ENCODE data around the gene SLC46A3. TPM values are rescaled to one million over a fixed set of nuclear protein-coding genes. Genes with fewer than 3 reads are reported as not detected.
"Not testable (repeated sequence)": the region's sequence is repeated elsewhere in the genome, so short reads cannot be mapped to it uniquely, and the experiment has no call there.

SLC46A3 gene
- polyA plus RNA-seq, 1 experiment, result 5.9 TPM

DNA sequence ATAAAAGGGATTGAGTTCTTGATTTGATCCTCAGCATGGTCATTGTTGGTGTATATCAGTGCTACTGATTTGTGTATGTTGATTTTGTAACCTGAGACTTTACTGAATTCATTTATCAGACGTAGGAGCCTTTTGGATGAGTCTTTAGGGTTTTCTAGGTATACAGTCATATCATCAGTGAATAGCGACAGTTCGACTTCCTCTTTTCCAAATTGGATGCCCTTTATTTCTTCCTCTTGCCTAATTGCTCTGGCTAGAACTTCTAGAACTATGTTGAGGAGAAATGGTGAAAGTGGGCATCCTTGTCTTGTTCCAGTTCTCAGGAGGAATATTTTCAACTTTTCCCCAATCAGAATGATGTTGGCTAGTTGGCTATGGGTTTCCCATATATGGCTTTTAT, 32.9 kb downstream of the SLC46A3 start:
- no peak for TF ChIP-seq CTCF (IDR thresholded peaks at IDR 0.05; ENCODE audit: insufficient read depth, low read depth, low read length)
- no peaks in the 10 kb centered on the region for H3K27me3 ChIP-seq (ENCODE audit: control insufficient read depth, insufficient read depth, low read length)
- no peak for DNase-seq (ENCODE audit: low read depth)
- ChIA-PET POLR2A (no interaction called here), CTCF (interaction anchor here (1.6 kb wide), 1 partner anchor 111 kb away, joined by 6 read pairs; no protein-coding TSS in a partner anchor)
- no peaks in the 10 kb centered on the region for H3K36me3 ChIP-seq (ENCODE audit: control insufficient read depth, insufficient read depth, low read length)
- no peak overlapping the region for H3K4me3 ChIP-seq (ENCODE audit: low read depth, low read length)

DNA sequence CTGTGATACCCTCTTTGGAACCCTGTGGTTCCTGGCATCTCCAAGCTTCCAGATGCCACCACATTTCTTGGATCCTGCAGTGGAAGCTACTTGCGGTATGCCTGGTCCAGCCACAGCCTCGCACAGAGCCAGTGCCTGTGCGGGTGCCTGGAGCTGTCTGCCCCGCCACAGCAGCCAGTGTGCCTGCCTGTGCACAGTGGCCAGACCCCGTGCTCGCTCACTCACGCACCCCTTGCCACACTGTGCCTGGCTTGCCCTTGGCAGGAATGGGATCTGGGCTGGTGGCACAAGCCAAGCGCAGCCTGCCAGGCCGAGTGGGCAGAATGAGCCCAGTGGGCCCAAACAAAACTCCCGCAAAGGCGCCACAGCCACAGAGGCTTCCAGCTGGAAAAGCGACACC, 33.7 kb downstream of the SLC46A3 start:
- Histone ChIP-seq H3K36me3 (ENCODE audit: control insufficient read depth, insufficient read depth, low read length) (no peaks in the 10 kb centered on the region), H3K27me3 (ENCODE audit: control insufficient read depth, insufficient read depth, low read length) (no peaks in the 10 kb centered on the region), H3K4me3 (ENCODE audit: low read depth, low read length) (no peak overlapping the region)
- no peak for DNase-seq (ENCODE audit: low read depth)
- ChIA-PET CTCF (interaction anchor here (1.1 to 1.6 kb wide), 3 partner anchors 9 to 112 kb away, joined by 3 to 7 read pairs (median 6); no protein-coding TSS in a partner anchor), POLR2A (no interaction called here)
- no peak for TF ChIP-seq CTCF (IDR thresholded peaks at IDR 0.05; ENCODE audit: insufficient read depth, low read depth, low read length)

GRCh38 chr13:28684257-28684656, 34.5 kb downstream of the SLC46A3 start:
- ChIA-PET POLR2A (no interaction called here), CTCF (interaction anchor here (1.1 to 1.6 kb wide), 3 partner anchors 9 to 112 kb away, joined by 3 to 7 read pairs (median 6); no protein-coding TSS in a partner anchor)
- Histone ChIP-seq H3K4me3 (ENCODE audit: low read depth, low read length) (no peak overlapping the region), H3K36me3 (ENCODE audit: control insufficient read depth, insufficient read depth, low read length) (no peaks in the 10 kb centered on the region), H3K27me3 (ENCODE audit: control insufficient read depth, insufficient read depth, low read length) (no peaks in the 10 kb centered on the region)
- TF ChIP-seq CTCF (IDR thresholded peaks at IDR 0.05; ENCODE audit: insufficient read depth, low read depth, low read length), result no peak
- DNase-seq (ENCODE audit: low read depth), result no peak

- CTCF ChIA-PET, result interaction anchor here (2.4 kb wide), 1 partner anchor 114 kb away, joined by 13 read pairs; no protein-coding TSS in a partner anchor
- POLR2A ChIA-PET; H3K36me3 ChIP-seq (ENCODE audit: control insufficient read depth, insufficient read depth, low read length); H3K27me3 ChIP-seq (ENCODE audit: control insufficient read depth, insufficient read depth, low read length); DNase-seq (ENCODE audit: low read depth); H3K4me3 ChIP-seq (ENCODE audit: low read depth, low read length): not testable (repeated sequence)
Measured at GRCh38 chr13:28683169-28683568, 35.6 kb downstream of the SLC46A3 start.

DNA sequence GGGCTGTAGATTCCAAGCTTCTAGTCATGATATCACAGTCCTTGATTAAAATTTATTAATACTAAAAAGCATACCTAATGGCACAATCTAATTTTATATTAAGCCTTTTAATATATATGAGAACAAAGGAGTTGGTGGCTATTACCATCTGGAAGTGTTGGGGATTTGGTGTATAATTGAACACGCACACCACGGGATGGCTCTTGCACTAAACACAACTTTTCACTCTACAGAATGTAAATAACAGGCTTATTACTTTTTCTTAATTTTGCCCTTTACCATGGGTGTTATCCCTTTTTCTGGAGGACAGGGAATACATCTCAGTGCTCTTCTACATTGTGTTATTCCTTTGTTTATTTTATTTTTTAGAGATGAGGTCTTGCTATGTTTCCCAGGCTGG, 38.2 kb downstream of the SLC46A3 start:
- ChIA-PET CTCF (interaction anchor here (0.8 to 10.4 kb wide), 11 partner anchors 9 to 130 kb away, joined by 3 to 102 read pairs (median 3); no protein-coding TSS in a partner anchor), POLR2A (no interaction called here)
- Histone ChIP-seq H3K36me3 (ENCODE audit: control insufficient read depth, insufficient read depth, low read length) (no peaks in the 10 kb centered on the region; the same call in 1 of the 2 replicates), H3K27me3 (ENCODE audit: control insufficient read depth, insufficient read depth, low read length) (no peaks in the 10 kb centered on the region), H3K4me3 (ENCODE audit: low read depth, low read length) (no peak overlapping the region)
- DNase-seq (ENCODE audit: low read depth), result no peak
- TF ChIP-seq CTCF (IDR thresholded peaks at IDR 0.05; ENCODE audit: insufficient read depth, low read depth, low read length), result no peak

DNA sequence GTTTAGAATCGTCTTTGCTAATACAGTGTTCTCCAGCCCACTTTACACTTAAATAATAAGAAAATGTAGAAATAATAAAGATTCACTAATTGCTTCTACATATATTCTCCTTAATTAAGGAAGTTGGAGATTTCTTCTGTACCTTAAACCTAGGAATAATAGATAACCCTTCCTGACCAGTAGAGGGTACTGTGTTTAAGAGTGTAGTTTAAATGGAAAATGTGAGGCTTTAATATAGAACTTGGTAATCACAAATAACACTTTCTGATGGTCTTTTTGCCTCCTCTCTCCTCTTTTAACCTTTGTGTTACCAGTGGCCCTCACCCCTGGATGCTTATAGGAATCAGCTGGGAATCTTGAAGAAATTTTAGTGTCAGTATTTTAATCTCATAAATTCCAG, 39.1 kb downstream of the SLC46A3 start:
- CTCF ChIA-PET, result interaction anchor here (0.8 to 10.4 kb wide), 13 partner anchors 8 to 376 kb away, joined by 3 to 102 read pairs (median 3); no protein-coding TSS in a partner anchor

More for the DNA sequence above, 39.1 kb downstream of the SLC46A3 start:
- Histone ChIP-seq H3K36me3 (ENCODE audit: control insufficient read depth, insufficient read depth, low read length) (no peaks in the 10 kb centered on the region; the same call in none of the 2 replicates), H3K4me3 (ENCODE audit: low read depth, low read length) (no peak overlapping the region), H3K27me3 (ENCODE audit: control insufficient read depth, insufficient read depth, low read length) (no peaks in the 10 kb centered on the region)
- POLR2A ChIA-PET, result no interaction called here
- no peak for DNase-seq (ENCODE audit: low read depth)
- peak; percentile 34; the same call in 1 of the 2 replicates for TF ChIP-seq CTCF (IDR thresholded peaks at IDR 0.05; ENCODE audit: insufficient read depth, low read depth, low read length)

Measured in BJ (cell line).